ENCODE data around the gene FBXL4.

DNA sequence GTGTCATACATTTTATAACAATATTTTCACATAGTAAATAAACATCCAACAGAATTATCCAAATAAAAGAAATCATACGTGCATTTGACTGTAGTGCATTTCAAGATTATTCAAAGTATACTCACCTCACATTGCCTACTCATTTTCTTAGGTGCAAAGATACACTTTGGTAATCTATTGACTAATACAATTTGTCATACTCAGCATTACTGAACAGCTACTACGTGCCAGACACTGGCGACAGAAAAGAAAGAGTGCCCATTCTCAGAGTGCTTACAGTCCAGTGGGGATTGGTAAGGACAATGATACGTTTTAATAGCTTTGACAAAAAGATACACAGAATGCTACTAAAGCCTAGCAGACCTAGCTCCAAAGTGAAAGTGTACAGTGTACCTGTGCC is 42.0 kb downstream of the FBXL4 start:
- TF ChIP-seq, protein P1, sequence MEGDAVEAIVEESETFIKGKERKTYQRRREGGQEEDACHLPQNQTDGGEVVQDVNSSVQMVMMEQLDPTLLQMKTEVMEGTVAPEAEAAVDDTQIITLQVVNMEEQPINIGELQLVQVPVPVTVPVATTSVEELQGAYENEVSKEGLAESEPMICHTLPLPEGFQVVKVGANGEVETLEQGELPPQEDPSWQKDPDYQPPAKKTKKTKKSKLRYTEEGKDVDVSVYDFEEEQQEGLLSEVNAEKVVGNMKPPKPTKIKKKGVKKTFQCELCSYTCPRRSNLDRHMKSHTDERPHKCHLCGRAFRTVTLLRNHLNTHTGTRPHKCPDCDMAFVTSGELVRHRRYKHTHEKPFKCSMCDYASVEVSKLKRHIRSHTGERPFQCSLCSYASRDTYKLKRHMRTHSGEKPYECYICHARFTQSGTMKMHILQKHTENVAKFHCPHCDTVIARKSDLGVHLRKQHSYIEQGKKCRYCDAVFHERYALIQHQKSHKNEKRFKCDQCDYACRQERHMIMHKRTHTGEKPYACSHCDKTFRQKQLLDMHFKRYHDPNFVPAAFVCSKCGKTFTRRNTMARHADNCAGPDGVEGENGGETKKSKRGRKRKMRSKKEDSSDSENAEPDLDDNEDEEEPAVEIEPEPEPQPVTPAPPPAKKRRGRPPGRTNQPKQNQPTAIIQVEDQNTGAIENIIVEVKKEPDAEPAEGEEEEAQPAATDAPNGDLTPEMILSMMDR (IDR thresholded peaks at IDR 0.05), result no peak
- no peak for TF ChIP-seq POLR2A (IDR thresholded peaks at IDR 0.05)
